ENCODE measurements around the gene ZNF423.

Gene ZNF423

GRCh38 chr16:49760815-49761214, 95.1 kb downstream of the ZNF423 start:
- H3K27ac ChIP-seq: no peak overlapping the region
- no peak for TF ChIP-seq CTCF (IDR thresholded peaks at IDR 0.05)
- H3K9me3 ChIP-seq (ENCODE audit: control insufficient read depth, low read length): no peaks in the 10 kb centered on the region
- H3K9ac ChIP-seq: no peak overlapping the region
- no peaks in the 10 kb centered on the region for H3K79me2 ChIP-seq
- no peaks in the 10 kb centered on the region for H3K4me1 ChIP-seq
- H3K4me3 ChIP-seq (ENCODE audit: low read depth, low read length): no peak overlapping the region
- H2AFZ ChIP-seq: no peak overlapping the region
- H3K4me2 ChIP-seq (ENCODE audit: low read length): no peak overlapping the region
- H3K36me3 ChIP-seq (ENCODE audit: control insufficient read depth, insufficient read depth, low read length): no peaks in the 10 kb centered on the region
- H3K27me3 ChIP-seq (ENCODE audit: control insufficient read depth, insufficient read depth, low read length): no peaks in the 10 kb centered on the region

GRCh38 chr16:49757559-49758069, 98.3 kb downstream of the ZNF423 start:
- H3K4me3 ChIP-seq (ENCODE audit: low read depth, low read length): no peak overlapping the region
- H3K4me2 ChIP-seq (ENCODE audit: low read length): no peak overlapping the region
- no peak overlapping the region for H2AFZ ChIP-seq
- no peaks in the 10 kb centered on the region for H3K9me3 ChIP-seq (ENCODE audit: control insufficient read depth, low read length)
- no peaks in the 10 kb centered on the region for H3K36me3 ChIP-seq (ENCODE audit: control insufficient read depth, insufficient read depth, low read length)
- no peaks in the 10 kb centered on the region for H3K4me1 ChIP-seq
- H3K27me3 ChIP-seq (ENCODE audit: control insufficient read depth, insufficient read depth, low read length): no peaks in the 10 kb centered on the region
- TF ChIP-seq CTCF (IDR thresholded peaks at IDR 0.05): no peak
- H3K27ac ChIP-seq: no peak overlapping the region
- no peak overlapping the region for H3K9ac ChIP-seq
- H3K79me2 ChIP-seq: no peaks in the 10 kb centered on the region

GRCh38 chr16:49756775-49757558, 98.9 kb downstream of the ZNF423 start:
- H3K4me2 ChIP-seq (ENCODE audit: low read length): no peak overlapping the region
- no peaks in the 10 kb centered on the region for H3K36me3 ChIP-seq (ENCODE audit: control insufficient read depth, insufficient read depth, low read length)
- H3K4me3 ChIP-seq (ENCODE audit: low read depth, low read length): no peak overlapping the region
- no peak overlapping the region for H2AFZ ChIP-seq
- TF ChIP-seq CTCF (IDR thresholded peaks at IDR 0.05): no peak
- no peaks in the 10 kb centered on the region for H3K27me3 ChIP-seq (ENCODE audit: control insufficient read depth, insufficient read depth, low read length)
- H3K9me3 ChIP-seq (ENCODE audit: control insufficient read depth, low read length): no peaks in the 10 kb centered on the region
- H3K79me2 ChIP-seq: no peaks in the 10 kb centered on the region
- no peak overlapping the region for H3K9ac ChIP-seq
- H3K27ac ChIP-seq: no peak overlapping the region
- H3K4me1 ChIP-seq: no peaks in the 10 kb centered on the region

GRCh38 chr16:49755716-49756505, 100.0 kb downstream of the ZNF423 start:
- Histone ChIP-seq H3K27me3 (ENCODE audit: control insufficient read depth, insufficient read depth, low read length) (no peaks in the 10 kb centered on the region), H3K36me3 (ENCODE audit: control insufficient read depth, insufficient read depth, low read length) (no peaks in the 10 kb centered on the region), H3K4me3 (ENCODE audit: low read depth, low read length) (no peak overlapping the region), H3K4me1 (no peaks in the 10 kb centered on the region), H3K9me3 (ENCODE audit: control insufficient read depth, low read length) (no peaks in the 10 kb centered on the region), H3K9ac (no peak overlapping the region), H3K79me2 (no peaks in the 10 kb centered on the region), H3K27ac (no peak overlapping the region), H3K4me2 (ENCODE audit: low read length) (no peak overlapping the region), H2AFZ (no peak overlapping the region)
- TF ChIP-seq CTCF (IDR thresholded peaks at IDR 0.05): no peak
